Smooth muscle cell (in vitro differentiated cells): ENCODE results near the gene CIRBP. TPM values are rescaled to one million over a fixed set of nuclear protein-coding genes. Genes with fewer than 3 reads are reported as not detected.

Experiments used
- DNase-seq: peaks from one replicate; lab custom pipeline; 2025; ENCODE audit not compliant: unreplicated experiment; lab: John Stamatoyannopoulos, UW
- H2AFZ ChIP-seq: fragments of 200-600 bp; sonication (generic); 2 replicates; pipeline ENCODE4 v1.6.0; 2016; ENCODE audit warnings: antibody characterized with exemption, low read depth, mild to moderate bottlenecking
- H3F3A ChIP-seq: fragments of 200-600 bp; sonication (generic); 2 replicates; pipeline ENCODE4 v1.6.0; 2017; ENCODE audit warnings: antibody characterized with exemption, low read depth
- H3K27ac ChIP-seq: fragments of 200-600 bp; sonication (generic); 2 replicates; pipeline ENCODE4 v1.5.1; 2016; ENCODE audit warnings: low read depth, mild to moderate bottlenecking
- H3K27me3 ChIP-seq: fragments of 200-600 bp; sonication (generic); 2 replicates; pipeline ENCODE4 v1.6.1; 2016; ENCODE audit warnings: low read depth, mild to moderate bottlenecking
- H3K36me3 ChIP-seq: fragments of 200-600 bp; sonication (generic); 2 replicates; pipeline ENCODE4 v1.5.1; 2016; ENCODE audit warnings: low read depth
- H3K4me1 ChIP-seq: fragments of 200-600 bp; sonication (generic); 2 replicates; pipeline ENCODE4 v1.5.1; 2016; ENCODE audit warnings: low read depth
- H3K4me2 ChIP-seq: fragments of 200-600 bp; sonication (generic); 2 replicates; pipeline ENCODE4 v1.6.0; 2016; ENCODE audit warnings: mild to moderate bottlenecking
- H3K4me3 ChIP-seq: fragments of 200-600 bp; sonication (generic); 2 replicates; pipeline ENCODE4 v1.5.1; 2016; ENCODE audit warnings: mild to moderate bottlenecking
- H3K79me2 ChIP-seq: fragments of 200-600 bp; sonication (generic); 2 replicates; pipeline ENCODE4 v1.6.0; 2016; ENCODE audit warnings: low read depth, mild to moderate bottlenecking
- H3K9ac ChIP-seq: fragments of 200-600 bp; sonication (generic); 2 replicates; pipeline ENCODE4 v1.6.0; 2016; ENCODE audit warnings: low read depth
- H3K9me3 ChIP-seq: fragments of 200-600 bp; sonication (generic); replicated peaks from 2 replicates; pipeline ENCODE4 v1.5.1; 2016; ENCODE audit warnings: low read depth
- H4K20me1 ChIP-seq: fragments of 200-600 bp; sonication (generic); 2 replicates; pipeline ENCODE4 v1.6.0; 2016; ENCODE audit warnings: low read depth
- CTCF ChIP-seq: fragments of 200-600 bp; sonication (generic); IDR thresholded peaks from 2 replicates; pipeline ENCODE4 v1.5.1; 2017; ENCODE audit warnings: borderline replicate concordance, mild to moderate bottlenecking, antibody characterized with exemption; ENCODE audit not compliant: insufficient read depth, poor library complexity, severe bottlenecking
- WGBS: methylation state at CpG from one replicate; pipeline ENCODE4 v1.1.7; 2016; ENCODE audit warnings: low lambda C conversion rate; 5-methylcytosine and 5-hydroxymethylcytosine counted together
- polyA plus RNA-seq: library from polyadenylated mRNA; unstranded; fragments of >200 nt; fragmentation: Nextera tagmentation; extraction: Ambion mirVana; gene quantifications from 2 replicates; pipeline ENCODE4 v1.2.1, GENCODE V29; 2016
- total RNA-seq: library from RNA; depleted of rRNA; stranded (reverse); fragments of >200 nt; gene quantifications from 2 replicates; pipeline ENCODE4 v1.2.3, GENCODE V29; 2014

Gene CIRBP
- total and polyA plus RNA-seq, 2 experiments from 2014 or later: 122 to 215 TPM

- peaks cover 47% of the 10 kb centered on the region for H4K20me1 ChIP-seq
- H3K27ac ChIP-seq: peak overlapping the region; percentile 99
- H3K4me1 ChIP-seq: peaks cover 6% of the 10 kb centered on the region
- H2AFZ ChIP-seq: no peak overlapping the region
- TF ChIP-seq CTCF: peak; percentile 89
- H3K9me3 ChIP-seq: no peaks in the 10 kb centered on the region
- peak overlapping the region; percentile 99 for H3K4me3 ChIP-seq
- peaks cover 22% of the 10 kb centered on the region for H3F3A ChIP-seq
- DNase-seq: peak; percentile 97
- no peaks in the 10 kb centered on the region for H3K27me3 ChIP-seq
- H3K9ac ChIP-seq: peak overlapping the region; percentile 98
- H3K4me2 ChIP-seq: peak overlapping the region; percentile 93
- WGBS: 0% methylated on average over 3 of the region's 74 CpGs
- peaks cover 36% of the 10 kb centered on the region for H3K79me2 ChIP-seq
- no peaks in the 10 kb centered on the region for H3K36me3 ChIP-seq
Measured at GRCh38 chr19:1248786-1249297, 20.3 kb upstream of the CIRBP start.

GRCh38 chr19:1249298-1249989, 19.7 kb upstream of the CIRBP start:
- no peaks in the 10 kb centered on the region for H3K36me3 ChIP-seq
- H3K9ac ChIP-seq: peak overlapping the region; percentile 98
- H4K20me1 ChIP-seq: peaks cover 49% of the 10 kb centered on the region
- peak; percentile 94 for DNase-seq
- H3K27ac ChIP-seq: peak overlapping the region; percentile 99
- H3K4me3 ChIP-seq: peak overlapping the region; percentile 99
- peak overlapping the region; percentile 99 for H3K4me2 ChIP-seq
- peaks cover 7% of the 10 kb centered on the region for H3K4me1 ChIP-seq
- no peaks in the 10 kb centered on the region for H3K9me3 ChIP-seq
- WGBS: under 1% methylated on average over 38 of the region's 102 CpGs
- H3F3A ChIP-seq: peaks cover 28% of the 10 kb centered on the region
- H3K27me3 ChIP-seq: no peaks in the 10 kb centered on the region
- H3K79me2 ChIP-seq: peaks cover 43% of the 10 kb centered on the region
- no peak for TF ChIP-seq CTCF
- H2AFZ ChIP-seq: no peak overlapping the region

GRCh38 chr19:1249990-1250436, 19.1 kb upstream of the CIRBP start:
- H3K27me3 ChIP-seq: no peaks in the 10 kb centered on the region
- H4K20me1 ChIP-seq: peaks cover 50% of the 10 kb centered on the region
- H2AFZ ChIP-seq: no peak overlapping the region
- H3K36me3 ChIP-seq: no peaks in the 10 kb centered on the region
- peaks cover 34% of the 10 kb centered on the region for H3F3A ChIP-seq
- peak overlapping the region; percentile 95 for H3K9ac ChIP-seq
- TF ChIP-seq CTCF: no peak
- no peak for DNase-seq
- H3K79me2 ChIP-seq: peaks cover 48% of the 10 kb centered on the region
- under 1% methylated on average over 32 of the region's 67 CpGs for WGBS
- peaks cover 7% of the 10 kb centered on the region for H3K4me1 ChIP-seq
- no peaks in the 10 kb centered on the region for H3K9me3 ChIP-seq
- peak overlapping the region; percentile 99 for H3K4me2 ChIP-seq
- peak overlapping the region; percentile 97 for H3K27ac ChIP-seq
- H3K4me3 ChIP-seq: peak overlapping the region; percentile 99
